ENCODE measurements around the gene TNS3. TPM values are rescaled to one million over a fixed set of nuclear protein-coding genes. Genes with fewer than 3 reads are reported as not detected.

Gene TNS3
- total RNA-seq, 8 experiments from 2014 or later: 2.6 to 49.9 (median 8.7) TPM

GRCh38 chr7:47537716-47538675, 43.9 kb downstream of the TNS3 start:
- 0 to 60% (median 28%) methylated on average over 1 to 6 of the region's 17 CpGs; no CpG with 5 or more reads in 2 of the 10 experiments for WGBS, 10 experiments
- in situ Hi-C loops (cut with MboI; ENCODE audit: low pct_unique_long_range_greater_than_20kb in 2 of 9, low sequenced_read_pairs in 9 of 9, unreplicated experiment in 9 of 9): no loop called here
- Histone ChIP-seq H3K4me3 (peak overlapping the region in 3 of 5 donors; percentile 22 to 33 (median 25)), H3K4me1 (replicated peaks in 1 of 2) (peaks cover 43 to 51% of the 10 kb centered on the region in 2 donors), H3K27ac (no peak overlapping the region)
- ATAC-seq (replicated peaks in 6 of 8): peak in 5 of 8 experiments; percentile 22 to 66 (median 37)

GRCh38 chr7:47536661-47537611, 45.0 kb downstream of the TNS3 start:
- Histone ChIP-seq H3K27ac (no peak overlapping the region), H3K4me3 (peak overlapping the region; percentile 17 to 33 (median 25)), H3K4me1 (replicated peaks in 1 of 2) (peaks cover 43 to 51% of the 10 kb centered on the region in 2 donors)
- peak; percentile 52 to 73 (median 70) for ATAC-seq (replicated peaks in 6 of 8)
- in situ Hi-C loops (cut with MboI; ENCODE audit: low pct_unique_long_range_greater_than_20kb in 2 of 9, low sequenced_read_pairs in 9 of 9, unreplicated experiment in 9 of 9): no loop called here
- 3 to 20% (median 15%) methylated on average over 5 to 20 of the region's 96 CpGs; no CpG with 5 or more reads in 4 of the 10 experiments for WGBS, 10 experiments

GRCh38 chr7:47535704-47536628, 45.9 kb downstream of the TNS3 start:
- peak overlapping the region in 2 of 5 donors; percentile 25 to 33 for H3K4me3 ChIP-seq
- in situ Hi-C loops (cut with MboI; ENCODE audit: low pct_unique_long_range_greater_than_20kb in 2 of 9, low sequenced_read_pairs in 9 of 9, unreplicated experiment in 9 of 9): no loop called here
- 16 to 67% (median 25%) methylated on average over 2 to 15 of the region's 23 CpGs; no CpG with 5 or more reads in 2 of the 10 experiments for WGBS, 10 experiments
- H3K27ac ChIP-seq: no peak overlapping the region
- peak in 2 of 8 experiments; percentile 8 to 10 for ATAC-seq (replicated peaks in 6 of 8)
- peaks cover 43 to 51% of the 10 kb centered on the region in 2 donors for H3K4me1 ChIP-seq (replicated peaks in 1 of 2)

- no peak overlapping the region for H3K4me3 ChIP-seq
- ATAC-seq (replicated peaks in 6 of 8): peak in 5 of 8 experiments; percentile 6 to 31 (median 14)
- H3K27ac ChIP-seq: no peak overlapping the region
These were observed 46.7 kb downstream of the TNS3 start for GRCh38 chr7:47535035-47535703.

GRCh38 chr7:47534322-47535034, 47.4 kb downstream of the TNS3 start:
- ATAC-seq (replicated peaks in 6 of 8): peak in 1 of 8 experiments; percentile 6
- WGBS, 10 experiments: 64 to 100% (median 81%) methylated on average over 1 to 8 of the region's 10 CpGs
- Histone ChIP-seq H3K4me1 (replicated peaks in 1 of 2) (peaks cover 37 to 45% of the 10 kb centered on the region in 2 donors), H3K4me3 (no peak overlapping the region), H3K27ac (no peak overlapping the region)
- in situ Hi-C loops (cut with MboI; ENCODE audit: low pct_unique_long_range_greater_than_20kb in 2 of 9, low sequenced_read_pairs in 9 of 9, unreplicated experiment in 9 of 9): no loop called here

More at GRCh38 chr7:47535035-47535703, 46.7 kb downstream of the TNS3 start:
- in situ Hi-C loops (cut with MboI; ENCODE audit: low pct_unique_long_range_greater_than_20kb in 2 of 9, low sequenced_read_pairs in 9 of 9, unreplicated experiment in 9 of 9): no loop called here
- 35 to 100% (median 76%) methylated on average over 1 to 4 of the region's 5 CpGs for WGBS, 10 experiments
- peaks cover 43 to 51% of the 10 kb centered on the region in 2 donors for H3K4me1 ChIP-seq (replicated peaks in 1 of 2)

GRCh38 chr7:47531584-47532492, 50.1 kb downstream of the TNS3 start:
- H3K27ac ChIP-seq: no peak overlapping the region
- no peak overlapping the region for H3K4me3 ChIP-seq
- 78 to 100% (median 83%) methylated on average over 1 to 4 of the region's 17 CpGs; no CpG with 5 or more reads in 5 of the 10 experiments for WGBS, 10 experiments
- peak in 3 of 8 experiments; percentile 15 to 53 (median 52) for ATAC-seq (replicated peaks in 6 of 8)
- in situ Hi-C loops (cut with MboI; ENCODE audit: low pct_unique_long_range_greater_than_20kb in 2 of 9, low sequenced_read_pairs in 9 of 9, unreplicated experiment in 9 of 9): no loop called here
- peaks cover 20 to 26% of the 10 kb centered on the region in 2 donors for H3K4me1 ChIP-seq (replicated peaks in 1 of 2)

- Histone ChIP-seq H3K4me1 (replicated peaks in 1 of 2) (peaks cover 5 to 9% of the 10 kb centered on the region in 2 donors), H3K27ac (no peak overlapping the region), H3K4me3 (no peak overlapping the region)
- WGBS, 10 experiments: 60 to 100% (median 88%) methylated on average over 3 to 6 of the region's 6 CpGs; no CpG with 5 or more reads in 1 of the 10 experiments
- no peak for ATAC-seq (replicated peaks in 6 of 8)
- in situ Hi-C loops (cut with MboI; ENCODE audit: low pct_unique_long_range_greater_than_20kb in 2 of 9, low sequenced_read_pairs in 9 of 9, unreplicated experiment in 9 of 9): no loop called here
These were observed 51.9 kb downstream of the TNS3 start for GRCh38 chr7:47529826-47530555.

GRCh38 chr7:47529405-47529804, 52.5 kb downstream of the TNS3 start:
- no peak overlapping the region for H3K27ac ChIP-seq
- peak in 1 of 8 experiments; percentile 24 for ATAC-seq (replicated peaks in 6 of 8)
- in situ Hi-C loops (cut with MboI; ENCODE audit: low pct_unique_long_range_greater_than_20kb in 2 of 9, low sequenced_read_pairs in 9 of 9, unreplicated experiment in 9 of 9): no loop called here
- H3K4me3 ChIP-seq: no peak overlapping the region
- WGBS, 10 experiments: 50 to 100% (median 83%) methylated on average over 1 of the region's 1 CpG; no CpG with 5 or more reads in 5 of the 10 experiments
- H3K4me1 ChIP-seq (replicated peaks in 1 of 2): peaks cover 3% of the 10 kb centered on the region in 2 donors

- in situ Hi-C loops (cut with MboI; ENCODE audit: low pct_unique_long_range_greater_than_20kb in 2 of 9, low sequenced_read_pairs in 9 of 9, unreplicated experiment in 9 of 9): no loop called here
- peaks cover 0 to 3% of the 10 kb centered on the region in 2 donors for H3K4me1 ChIP-seq (replicated peaks in 1 of 2)
- no peak overlapping the region for H3K27ac ChIP-seq
- 81 to 100% (median 90%) methylated on average over 2 to 5 of the region's 6 CpGs; no CpG with 5 or more reads in 5 of the 10 experiments for WGBS, 10 experiments
- no peak overlapping the region for H3K4me3 ChIP-seq
- no peak for ATAC-seq (replicated peaks in 6 of 8)
These were observed 53.4 kb downstream of the TNS3 start for GRCh38 chr7:47528471-47528870.

GRCh38 chr7:47526466-47526865, 55.4 kb downstream of the TNS3 start:
- H3K4me3 ChIP-seq: no peak overlapping the region
- 92 to 100% (median 99%) methylated on average over 1 to 6 of the region's 6 CpGs; no CpG with 5 or more reads in 4 of the 10 experiments for WGBS, 10 experiments
- in situ Hi-C loops (cut with MboI; ENCODE audit: low pct_unique_long_range_greater_than_20kb in 2 of 9, low sequenced_read_pairs in 9 of 9, unreplicated experiment in 9 of 9): no loop called here
- no peak for ATAC-seq (replicated peaks in 6 of 8)
- no peak overlapping the region for H3K27ac ChIP-seq
- peaks cover 0 to 3% of the 10 kb centered on the region in 2 donors for H3K4me1 ChIP-seq (replicated peaks in 1 of 2)
